ENCODE data around the gene TMEM126B. TPM values are rescaled to one million over a fixed set of nuclear protein-coding genes. Genes with fewer than 3 reads are reported as not detected.

The TMEM126B gene
- total and polyA plus RNA-seq, 2 of the 13 experiments (the other 11 are each of a cell fraction or from before 2014, with no cell fraction given), result 33.6 to 54.8 TPM

DNA sequence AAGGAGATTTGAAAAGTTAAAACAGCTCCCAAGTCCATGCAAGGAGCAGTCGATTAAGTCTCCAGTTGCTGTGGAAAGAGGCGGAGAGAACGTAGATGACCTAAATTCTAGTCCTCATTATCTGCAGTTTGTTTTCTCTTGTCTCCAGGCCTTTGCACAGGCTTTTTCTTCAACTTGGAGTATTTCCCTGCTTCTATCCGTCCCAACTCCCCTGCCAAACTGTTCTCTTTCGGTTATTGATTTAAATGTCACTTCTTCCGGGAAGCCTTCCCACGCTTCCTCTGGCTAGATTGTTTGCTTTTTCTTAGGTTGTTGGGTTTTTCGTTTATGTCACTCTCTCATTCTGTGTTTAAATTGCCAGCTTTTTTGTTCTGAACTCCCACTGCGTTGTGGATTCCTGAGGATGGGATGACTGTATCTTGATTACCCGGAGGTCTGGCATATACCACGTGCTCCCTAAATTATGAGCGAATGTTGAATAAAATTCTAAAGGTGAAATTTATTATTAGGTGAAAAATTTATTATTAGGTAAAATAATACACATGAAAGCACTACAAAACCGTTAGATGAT lies 463 bp downstream of the TMEM126B start (continued):
- TF ChIP-seq, protein P1, sequence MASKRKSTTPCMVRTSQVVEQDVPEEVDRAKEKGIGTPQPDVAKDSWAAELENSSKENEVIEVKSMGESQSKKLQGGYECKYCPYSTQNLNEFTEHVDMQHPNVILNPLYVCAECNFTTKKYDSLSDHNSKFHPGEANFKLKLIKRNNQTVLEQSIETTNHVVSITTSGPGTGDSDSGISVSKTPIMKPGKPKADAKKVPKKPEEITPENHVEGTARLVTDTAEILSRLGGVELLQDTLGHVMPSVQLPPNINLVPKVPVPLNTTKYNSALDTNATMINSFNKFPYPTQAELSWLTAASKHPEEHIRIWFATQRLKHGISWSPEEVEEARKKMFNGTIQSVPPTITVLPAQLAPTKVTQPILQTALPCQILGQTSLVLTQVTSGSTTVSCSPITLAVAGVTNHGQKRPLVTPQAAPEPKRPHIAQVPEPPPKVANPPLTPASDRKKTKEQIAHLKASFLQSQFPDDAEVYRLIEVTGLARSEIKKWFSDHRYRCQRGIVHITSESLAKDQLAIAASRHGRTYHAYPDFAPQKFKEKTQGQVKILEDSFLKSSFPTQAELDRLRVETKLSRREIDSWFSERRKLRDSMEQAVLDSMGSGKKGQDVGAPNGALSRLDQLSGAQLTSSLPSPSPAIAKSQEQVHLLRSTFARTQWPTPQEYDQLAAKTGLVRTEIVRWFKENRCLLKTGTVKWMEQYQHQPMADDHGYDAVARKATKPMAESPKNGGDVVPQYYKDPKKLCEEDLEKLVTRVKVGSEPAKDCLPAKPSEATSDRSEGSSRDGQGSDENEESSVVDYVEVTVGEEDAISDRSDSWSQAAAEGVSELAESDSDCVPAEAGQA (IDR thresholded peaks at IDR 0.05; ENCODE audit: low read depth), result 0 out of 2 replicates have a peak, but pooled peaks have one; percentile 6
- TF ChIP-seq, protein P1 (CRISPR knock-in tag; IDR thresholded peaks at IDR 0.05; ENCODE audit: borderline replicate concordance), result no peak
- TF ChIP-seq ARID2 (CRISPR knock-in tag; IDR thresholded peaks at IDR 0.05; ENCODE audit: borderline replicate concordance) (0 out of 2 replicates have a peak, but pooled peaks have one; percentile 2), ETV5 (CRISPR knock-in tag; IDR thresholded peaks at IDR 0.05; ENCODE audit: borderline replicate concordance) (0 out of 2 replicates have a peak, but pooled peaks have one; percentile 13), FOXA1 (IDR thresholded peaks at IDR 0.05) (no peak), FOXA1 (CRISPR knock-in tag; IDR thresholded peaks at IDR 0.05) (peak; percentile 33; the same call in 1 of the 2 replicates), SIN3A (IDR thresholded peaks at IDR 0.05; ENCODE audit: borderline replicate concordance, low read depth, low read length) (0 out of 2 replicates have a peak, but pooled peaks have one; percentile 13), KDM5A (IDR thresholded peaks at IDR 0.05; ENCODE audit: borderline replicate concordance, low read length) (peak; percentile 63; the same call in 1 of the 2 replicates), ASH2L (IDR thresholded peaks at IDR 0.05; ENCODE audit: insufficient read length, low read depth, low read length) (peak; percentile 46), MYNN (CRISPR knock-in tag; IDR thresholded peaks at IDR 0.05; ENCODE audit: low read depth) (no peak), ONECUT2 (CRISPR knock-in tag; IDR thresholded peaks at IDR 0.05) (peak; percentile 78), BRCA1 (CRISPR knock-in tag; IDR thresholded peaks at IDR 0.05) (no peak), SNAI1 (CRISPR knock-in tag; IDR thresholded peaks at IDR 0.05; ENCODE audit: borderline replicate concordance) (no peak), DMAP1 (CRISPR knock-in tag; IDR thresholded peaks at IDR 0.05) (0 out of 2 replicates have a peak, but pooled peaks have one; percentile 17), ZNF615 (CRISPR knock-in tag; IDR thresholded peaks at IDR 0.05; ENCODE audit: borderline replicate concordance) (0 out of 2 replicates have a peak, but pooled peaks have one; percentile 65), FOXO1 (CRISPR knock-in tag; IDR thresholded peaks at IDR 0.05) (no peak), RAD51 (IDR thresholded peaks at IDR 0.05; ENCODE audit: borderline replicate concordance) (no peak), ZFP62 (CRISPR knock-in tag; IDR thresholded peaks at IDR 0.05) (no peak), ZSCAN30 (CRISPR knock-in tag; IDR thresholded peaks at IDR 0.05) (0 out of 2 replicates have a peak, but pooled peaks have one; percentile 72)
- TF ChIP-seq, protein P2, sequence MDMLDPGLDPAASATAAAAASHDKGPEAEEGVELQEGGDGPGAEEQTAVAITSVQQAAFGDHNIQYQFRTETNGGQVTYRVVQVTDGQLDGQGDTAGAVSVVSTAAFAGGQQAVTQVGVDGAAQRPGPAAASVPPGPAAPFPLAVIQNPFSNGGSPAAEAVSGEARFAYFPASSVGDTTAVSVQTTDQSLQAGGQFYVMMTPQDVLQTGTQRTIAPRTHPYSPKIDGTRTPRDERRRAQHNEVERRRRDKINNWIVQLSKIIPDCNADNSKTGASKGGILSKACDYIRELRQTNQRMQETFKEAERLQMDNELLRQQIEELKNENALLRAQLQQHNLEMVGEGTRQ (IDR thresholded peaks at IDR 0.05; ENCODE audit: low read depth, low read length), result no peak
- TF ChIP-seq, protein P2 (CRISPR knock-in tag; IDR thresholded peaks at IDR 0.05; ENCODE audit: borderline replicate concordance), result peak; percentile 81; the same call in 1 of the 2 replicates
- TF ChIP-seq, protein P3, sequence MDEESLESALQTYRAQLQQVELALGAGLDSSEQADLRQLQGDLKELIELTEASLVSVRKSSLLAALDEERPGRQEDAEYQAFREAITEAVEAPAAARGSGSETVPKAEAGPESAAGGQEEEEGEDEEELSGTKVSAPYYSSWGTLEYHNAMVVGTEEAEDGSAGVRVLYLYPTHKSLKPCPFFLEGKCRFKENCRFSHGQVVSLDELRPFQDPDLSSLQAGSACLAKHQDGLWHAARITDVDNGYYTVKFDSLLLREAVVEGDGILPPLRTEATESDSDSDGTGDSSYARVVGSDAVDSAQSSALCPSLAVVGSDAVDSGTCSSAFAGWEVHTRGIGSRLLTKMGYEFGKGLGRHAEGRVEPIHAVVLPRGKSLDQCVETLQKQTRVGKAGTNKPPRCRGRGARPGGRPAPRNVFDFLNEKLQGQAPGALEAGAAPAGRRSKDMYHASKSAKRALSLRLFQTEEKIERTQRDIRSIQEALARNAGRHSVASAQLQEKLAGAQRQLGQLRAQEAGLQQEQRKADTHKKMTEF (CRISPR knock-in tag; IDR thresholded peaks at IDR 0.05), result 0 out of 2 replicates have a peak, but pooled peaks have one; percentile 4
